GM13976 (cell line): Measurements from ENCODE around the gene ADAM33.

Experiments used
- DNase-seq: peaks from one replicate; pipeline ENCODE4 v3.0.0; 2012; ENCODE audit warnings: low spot score
- in situ Hi-C: fragments of 300-500 bp; cut with MboI; formaldehyde crosslinking; loops from one replicate; pipeline ENCODE4 v1.12.0; 2022; ENCODE audit warnings: low sequenced_read_pairs, mixed read lengths, inconsistent platforms; ENCODE audit not compliant: unreplicated experiment
- TF ChIP-seq, protein P1 (sequence below): IDR thresholded peaks from 2 replicates; pipeline ENCODE4 v1.5.1; 2012; ENCODE audit warnings: borderline replicate concordance, mild to moderate bottlenecking; ENCODE audit not compliant: insufficient read depth; ENCODE audit errors: extremely low read depth, missing control alignments, control extremely low read depth

ADAM33 gene

DNA sequence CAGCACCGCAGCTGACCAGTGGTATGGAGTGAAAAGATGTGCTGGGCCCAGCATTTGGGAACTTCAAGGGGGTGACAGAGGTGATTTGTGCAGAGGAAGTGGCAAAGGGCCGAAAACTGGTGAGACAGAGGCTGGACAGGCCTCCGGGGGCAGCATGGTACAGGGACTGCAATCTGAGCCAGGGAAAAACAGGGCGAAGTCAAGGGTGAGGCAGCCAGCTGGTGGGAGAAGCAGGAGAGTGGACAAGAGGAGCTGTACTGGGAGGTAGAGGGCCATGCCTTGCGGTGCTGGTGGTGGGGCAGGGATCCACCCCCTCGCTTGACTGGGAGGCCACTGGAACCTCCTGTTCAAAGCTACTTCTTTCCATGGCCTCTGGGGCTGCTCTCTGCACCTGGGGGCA is 11.3 kb downstream of the ADAM33 start:
- TF ChIP-seq, protein P1, sequence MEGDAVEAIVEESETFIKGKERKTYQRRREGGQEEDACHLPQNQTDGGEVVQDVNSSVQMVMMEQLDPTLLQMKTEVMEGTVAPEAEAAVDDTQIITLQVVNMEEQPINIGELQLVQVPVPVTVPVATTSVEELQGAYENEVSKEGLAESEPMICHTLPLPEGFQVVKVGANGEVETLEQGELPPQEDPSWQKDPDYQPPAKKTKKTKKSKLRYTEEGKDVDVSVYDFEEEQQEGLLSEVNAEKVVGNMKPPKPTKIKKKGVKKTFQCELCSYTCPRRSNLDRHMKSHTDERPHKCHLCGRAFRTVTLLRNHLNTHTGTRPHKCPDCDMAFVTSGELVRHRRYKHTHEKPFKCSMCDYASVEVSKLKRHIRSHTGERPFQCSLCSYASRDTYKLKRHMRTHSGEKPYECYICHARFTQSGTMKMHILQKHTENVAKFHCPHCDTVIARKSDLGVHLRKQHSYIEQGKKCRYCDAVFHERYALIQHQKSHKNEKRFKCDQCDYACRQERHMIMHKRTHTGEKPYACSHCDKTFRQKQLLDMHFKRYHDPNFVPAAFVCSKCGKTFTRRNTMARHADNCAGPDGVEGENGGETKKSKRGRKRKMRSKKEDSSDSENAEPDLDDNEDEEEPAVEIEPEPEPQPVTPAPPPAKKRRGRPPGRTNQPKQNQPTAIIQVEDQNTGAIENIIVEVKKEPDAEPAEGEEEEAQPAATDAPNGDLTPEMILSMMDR: no peak
- in situ Hi-C loops: no loop called here
- DNase-seq: no peak

DNA sequence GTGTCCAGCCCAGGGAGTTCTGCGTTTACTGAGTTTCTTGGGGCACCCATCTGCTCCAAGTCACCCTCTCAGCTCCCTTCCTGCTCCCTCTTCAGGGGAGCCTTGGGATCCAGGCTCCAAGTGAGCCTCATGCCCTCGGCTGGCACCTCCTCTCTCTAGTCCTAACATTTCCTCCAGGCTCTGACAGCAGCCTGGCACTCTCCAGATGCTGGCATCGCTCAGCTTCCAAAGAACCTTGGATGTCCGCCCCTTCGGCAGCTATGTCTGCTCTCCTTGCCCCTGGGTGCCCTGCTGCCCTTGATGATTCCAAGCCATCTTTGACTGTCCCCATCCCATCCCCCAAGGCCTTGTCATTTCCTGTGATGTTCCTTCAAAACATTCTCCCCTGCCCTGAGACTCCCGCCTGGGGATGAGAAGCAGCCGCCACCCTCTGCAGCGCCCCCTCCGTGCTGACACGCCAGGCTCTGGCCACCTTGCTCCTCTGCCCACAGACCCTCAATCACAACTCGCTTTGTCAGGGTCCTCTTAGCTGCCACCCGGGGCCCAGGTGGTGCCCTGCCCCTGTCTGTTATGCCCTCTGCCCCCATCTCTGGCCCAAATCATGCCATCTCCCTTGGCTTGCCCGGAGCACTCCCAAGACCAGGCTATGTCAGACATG is 12.0 kb downstream of the ADAM33 start:
- no peak for DNase-seq
- TF ChIP-seq, protein P1: no peak
- in situ Hi-C loops: no loop called here

DNA sequence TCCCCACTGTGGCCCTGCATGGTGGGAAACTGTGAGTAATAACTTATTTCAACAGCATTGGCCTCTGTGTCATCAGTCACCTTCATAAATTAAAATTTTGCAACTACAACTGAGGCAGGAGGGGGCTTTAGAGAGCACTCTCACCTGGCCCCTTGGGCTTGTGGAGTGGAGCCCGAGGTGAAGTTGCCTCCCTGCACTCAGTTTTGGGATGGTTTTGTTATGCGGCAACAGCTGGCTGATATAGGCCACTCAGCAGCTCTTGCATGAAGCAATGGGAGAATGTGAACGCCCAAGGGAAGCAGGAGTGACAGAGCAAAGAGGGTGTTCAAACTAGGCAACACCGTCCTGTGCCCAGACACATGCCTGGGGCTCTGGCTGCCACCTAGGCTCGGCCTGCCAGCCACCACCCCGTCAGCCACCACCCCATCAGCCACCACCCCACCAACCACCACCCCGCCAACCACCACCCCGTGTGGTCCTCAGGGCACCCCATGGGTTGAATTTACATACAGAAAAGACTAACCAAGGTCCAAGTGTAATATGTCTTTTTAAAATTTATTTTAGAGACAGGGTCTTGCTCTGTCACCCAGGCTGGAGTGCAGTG is 14.3 kb downstream of the ADAM33 start:
- TF ChIP-seq, protein P1: no peak
- no peak for DNase-seq
- in situ Hi-C loops: no loop called here

DNA sequence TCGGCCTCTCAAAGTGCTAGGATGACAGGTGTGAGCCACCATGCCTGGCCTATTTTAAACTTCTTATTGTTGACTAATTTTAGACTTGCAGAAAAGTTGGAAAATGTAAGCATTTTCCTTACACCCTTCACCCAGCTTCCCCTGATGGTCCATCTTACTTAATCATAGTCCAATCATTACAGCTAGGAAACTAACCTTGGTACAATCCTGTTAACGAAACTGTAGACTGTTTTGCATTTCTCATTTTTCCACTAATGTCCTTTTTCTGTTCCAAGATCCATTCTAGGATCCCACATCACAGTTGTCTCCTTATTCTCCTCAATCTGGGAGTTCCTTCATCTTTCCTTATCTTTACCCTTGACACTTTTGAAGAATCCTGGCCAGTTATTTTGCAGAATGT is 18.0 kb downstream of the ADAM33 start:
- in situ Hi-C loops: no loop called here
- no peak for DNase-seq
- TF ChIP-seq, protein P1: no peak

DNA sequence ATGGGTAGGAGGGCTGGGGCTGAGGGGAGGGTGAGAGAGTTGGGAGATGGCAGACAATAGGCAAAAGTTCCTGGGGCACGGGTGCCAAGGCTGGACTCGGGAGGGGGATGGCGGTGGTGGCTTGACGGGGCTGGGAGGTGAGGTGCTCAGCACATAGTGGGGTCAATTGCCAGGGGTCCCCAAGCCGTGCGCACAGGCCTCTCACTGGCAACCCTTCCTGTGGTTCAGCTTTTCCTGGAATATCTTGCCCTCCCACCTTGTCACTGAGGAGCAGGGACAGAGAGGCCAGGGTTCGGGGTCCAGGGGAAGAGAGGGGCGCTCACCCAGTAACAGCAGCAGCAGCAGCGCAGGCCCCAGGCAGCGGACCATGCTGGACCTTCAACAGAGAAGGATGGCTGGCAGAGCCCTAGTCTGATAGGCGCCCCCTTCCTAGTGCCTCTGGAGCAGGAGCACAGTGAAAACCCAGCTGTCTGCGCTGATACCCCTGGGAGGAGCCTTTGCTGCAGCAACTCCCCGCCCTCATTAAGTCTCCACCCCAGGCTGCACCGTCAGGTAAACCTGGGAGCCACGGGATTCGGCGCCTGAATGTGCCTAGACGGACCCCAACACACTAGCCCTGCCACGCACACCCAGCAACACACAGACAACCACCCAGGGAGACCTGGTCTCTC is 18.6 kb downstream of the ADAM33 start, which contains the start of gene GFRA4:
GFRA4 (minus strand) TSS at position 369 of the 671 bp plus-strand sequence; CDS start at position 369, 0 bp downstream.
- in situ Hi-C loops: no loop called here
- DNase-seq: no peak
- TF ChIP-seq, protein P1: no peak

DNA sequence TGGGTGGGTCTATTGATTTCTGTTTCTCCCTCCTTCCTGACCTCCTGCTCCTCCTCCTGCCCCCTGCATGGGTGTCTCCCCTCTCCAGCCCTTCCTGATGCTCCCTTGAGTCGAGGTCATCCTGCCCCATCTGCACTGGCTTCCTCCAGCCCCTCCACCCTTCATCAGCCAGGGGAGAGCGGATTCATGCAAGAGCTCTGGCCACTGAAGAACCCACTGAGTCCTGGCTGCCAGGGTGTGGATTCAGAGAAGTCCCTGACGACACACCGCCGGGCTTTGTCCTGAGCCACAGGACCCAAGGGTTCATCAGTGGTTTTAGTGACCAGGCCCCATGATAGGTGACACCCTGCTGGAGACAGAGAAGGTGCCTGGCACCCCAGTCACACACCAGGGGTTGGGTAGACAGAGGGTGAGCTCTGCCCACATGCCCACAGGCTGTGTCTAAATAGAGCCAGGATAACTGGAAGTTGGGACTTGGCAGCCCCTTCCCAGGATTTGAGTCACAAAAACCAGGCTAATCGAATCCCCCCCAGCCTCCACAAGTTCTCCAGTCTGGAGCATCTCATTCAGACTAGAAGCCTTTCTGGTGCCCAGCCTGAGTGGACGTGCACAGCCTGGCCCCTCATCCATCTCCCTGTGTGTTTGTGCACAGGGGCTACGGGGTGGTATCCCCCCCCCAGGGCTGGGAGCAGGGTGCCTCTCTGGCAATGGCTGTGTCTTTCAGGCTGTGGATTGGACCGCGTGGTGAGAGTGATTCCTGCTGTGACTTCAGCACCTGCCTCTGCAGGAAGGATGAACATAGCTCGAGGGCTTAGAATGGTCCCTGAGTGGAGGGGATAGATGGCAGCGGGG is 19.8 kb downstream of the ADAM33 start:
- in situ Hi-C loops: no loop called here
- DNase-seq: no peak
- TF ChIP-seq, protein P1: no peak
